ACC112 (cell line): ENCODE data around the gene RABAC1.
A peak's percentile ranks its signal among the peaks of the same experiment; 100 is the strongest.

Experiments used
- H2AFZ ChIP-seq: fragments of 200-600 bp; sonication (generic); one replicate; pipeline ENCODE4 v1.6.0; 2017; ENCODE audit warnings: antibody characterized with exemption, low read length; ENCODE audit not compliant: unreplicated experiment
- H3K27ac ChIP-seq: fragments of 200-600 bp; sonication (generic); 2 replicates; pipeline ENCODE4 v1.5.1; 2014; ENCODE audit warnings: low read depth, mild to moderate bottlenecking, antibody characterized with exemption, low read length, moderate library complexity
- H3K27me3 ChIP-seq: fragments of 200-600 bp; sonication (generic); 2 replicates; pipeline ENCODE4 v1.6.1; 2014; ENCODE audit warnings: mild to moderate bottlenecking, antibody characterized with exemption, low read length, moderate library complexity, mixed read lengths; ENCODE audit not compliant: insufficient read depth
- H3K36me3 ChIP-seq: fragments of 200-600 bp; sonication (generic); 2 replicates; pipeline ENCODE4 v1.6.1; 2016; ENCODE audit warnings: mild to moderate bottlenecking, antibody characterized with exemption, low read length, moderate library complexity, mixed read lengths; ENCODE audit not compliant: insufficient read depth
- H3K4me1 ChIP-seq: fragments of 200-600 bp; sonication (generic); one replicate; pipeline ENCODE4 v1.6.1; 2016; ENCODE audit warnings: low read length, mixed read lengths; ENCODE audit not compliant: insufficient read depth, unreplicated experiment, control insufficient read depth
- H3K4me3 ChIP-seq: fragments of 200-600 bp; sonication (generic); 2 replicates; pipeline ENCODE4 v1.5.1; 2014; ENCODE audit warnings: mild to moderate bottlenecking, low read depth, low read length
- H3K79me2 ChIP-seq: fragments of 200-600 bp; sonication (generic); one replicate; pipeline ENCODE4 v1.6.0; 2016; ENCODE audit warnings: low read length; ENCODE audit not compliant: control insufficient read depth, unreplicated experiment, insufficient read depth

RABAC1 gene

DNA sequence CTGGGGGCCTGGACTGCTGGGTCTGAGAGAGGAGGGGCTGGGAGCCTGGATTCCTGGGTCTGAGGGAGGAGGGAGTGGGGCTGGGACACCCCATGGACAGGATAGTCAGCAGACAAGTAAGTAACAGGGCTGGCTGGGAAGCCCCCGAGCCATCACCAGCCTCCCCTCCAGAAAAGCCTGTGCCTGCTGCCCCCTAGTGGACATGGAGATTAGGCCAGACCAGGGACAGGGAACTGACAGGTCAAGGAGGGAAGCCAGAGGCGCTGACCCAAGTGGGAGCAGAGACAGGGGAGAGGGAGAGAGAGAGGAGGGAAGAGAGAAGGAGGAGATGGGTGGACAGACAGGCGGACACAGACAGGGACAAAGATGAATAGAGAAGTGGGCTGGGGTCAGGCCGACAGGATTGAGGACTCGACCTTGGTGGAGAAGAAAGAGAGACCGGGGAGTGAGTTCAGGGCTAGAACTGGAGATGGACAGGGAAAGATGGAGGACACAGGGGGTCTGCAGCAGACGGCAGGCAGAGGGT, 24.2 kb downstream of the RABAC1 start:
- no peak overlapping the region for H2AFZ ChIP-seq
- no peaks in the 10 kb centered on the region for H3K79me2 ChIP-seq
- H3K4me3 ChIP-seq = no peak overlapping the region
- peaks cover 37% of the 10 kb centered on the region for H3K27me3 ChIP-seq
- no peaks in the 10 kb centered on the region for H3K36me3 ChIP-seq
- peaks cover 15% of the 10 kb centered on the region for H3K4me1 ChIP-seq
- H3K27ac ChIP-seq = no peak overlapping the region

DNA sequence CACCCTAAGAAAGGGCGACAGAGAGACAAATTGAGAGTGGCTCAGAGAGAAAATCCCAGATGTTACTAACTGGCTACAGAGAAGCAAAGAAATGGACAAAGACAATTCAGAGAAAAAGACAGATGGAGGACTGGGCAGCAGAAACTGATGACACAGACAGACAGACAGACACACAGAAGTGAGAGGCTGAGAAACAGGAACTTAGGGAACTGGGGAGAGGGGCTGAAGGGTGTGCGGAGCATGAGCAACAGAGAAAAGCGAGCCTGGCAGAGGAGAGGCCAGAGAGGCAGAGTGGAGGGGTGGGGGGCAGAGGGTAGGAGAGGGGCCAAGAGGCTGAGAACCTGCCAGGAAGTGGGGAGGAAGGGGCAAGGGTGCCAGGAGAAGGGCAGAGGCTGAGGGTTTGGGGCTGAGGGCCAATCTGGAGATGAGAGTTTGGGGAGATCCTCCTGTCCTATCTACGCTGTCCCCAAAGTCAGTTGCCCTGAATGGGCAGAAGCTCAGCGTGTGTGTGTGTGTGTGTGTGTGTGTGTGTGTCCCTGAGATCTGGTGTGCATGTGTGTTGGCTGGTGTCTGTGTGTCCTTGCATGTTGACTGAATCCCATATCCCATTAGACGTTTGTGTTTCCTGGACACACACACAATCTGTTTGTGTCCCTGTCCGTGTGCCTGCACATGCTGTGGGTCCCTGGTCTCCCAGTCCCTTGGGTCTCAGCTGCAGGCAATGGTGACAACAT, 25.3 kb downstream of the RABAC1 start:
- H3K4me1 ChIP-seq = peaks cover 15% of the 10 kb centered on the region
- H3K79me2 ChIP-seq = no peaks in the 10 kb centered on the region
- H3K27me3 ChIP-seq = peaks cover 47% of the 10 kb centered on the region
- H3K4me3 ChIP-seq = no peak overlapping the region
- H2AFZ ChIP-seq = no peak overlapping the region
- no peak overlapping the region for H3K27ac ChIP-seq
- H3K36me3 ChIP-seq = no peaks in the 10 kb centered on the region

- Histone ChIP-seq H3K27ac (no peak overlapping the region), H3K79me2 (no peaks in the 10 kb centered on the region), H3K27me3 (peaks cover 56% of the 10 kb centered on the region), H3K4me1 (peaks cover 15% of the 10 kb centered on the region), H2AFZ (no peak overlapping the region), H3K36me3 (no peaks in the 10 kb centered on the region), H3K4me3 (no peak overlapping the region)
Measured at GRCh38 chr19:41932720-41933332, 26.3 kb downstream of the RABAC1 start.

DNA sequence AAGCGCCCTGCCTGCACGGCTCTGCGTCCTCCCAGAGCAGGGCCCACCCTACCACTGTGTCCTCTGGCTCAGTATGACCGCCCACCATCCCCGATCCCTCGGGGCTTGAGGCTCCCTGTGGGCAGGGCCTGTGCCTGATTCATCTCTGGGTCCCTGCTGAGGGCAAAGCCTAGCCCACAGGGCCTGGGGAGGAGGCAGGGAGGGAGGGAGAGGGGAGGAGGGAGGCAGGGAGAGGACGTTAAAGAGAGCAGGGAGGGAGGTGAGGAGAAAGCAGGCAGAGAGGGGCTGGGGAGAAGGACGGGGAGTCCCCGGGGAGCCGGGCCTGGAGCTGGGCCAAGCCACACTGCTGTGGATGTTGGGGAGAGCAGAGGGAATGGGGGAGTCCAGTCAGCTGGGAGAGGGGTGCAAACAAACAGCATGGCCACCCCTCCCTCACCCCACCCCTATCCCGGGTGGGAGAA, 26.8 kb downstream of the RABAC1 start:
- H3K36me3 ChIP-seq = no peaks in the 10 kb centered on the region
- peaks cover 15% of the 10 kb centered on the region for H3K4me1 ChIP-seq
- H2AFZ ChIP-seq = no peak overlapping the region
- H3K4me3 ChIP-seq = no peak overlapping the region
- H3K27me3 ChIP-seq = peaks cover 56% of the 10 kb centered on the region
- H3K27ac ChIP-seq = no peak overlapping the region
- no peaks in the 10 kb centered on the region for H3K79me2 ChIP-seq

- Histone ChIP-seq H3K27me3 (peaks cover 66% of the 10 kb centered on the region), H2AFZ (no peak overlapping the region), H3K27ac (no peak overlapping the region), H3K36me3 (no peaks in the 10 kb centered on the region), H3K4me3 (no peak overlapping the region), H3K4me1 (peaks cover 4% of the 10 kb centered on the region), H3K79me2 (no peaks in the 10 kb centered on the region)
Measured at GRCh38 chr19:41930926-41931592, 28.1 kb downstream of the RABAC1 start.

DNA sequence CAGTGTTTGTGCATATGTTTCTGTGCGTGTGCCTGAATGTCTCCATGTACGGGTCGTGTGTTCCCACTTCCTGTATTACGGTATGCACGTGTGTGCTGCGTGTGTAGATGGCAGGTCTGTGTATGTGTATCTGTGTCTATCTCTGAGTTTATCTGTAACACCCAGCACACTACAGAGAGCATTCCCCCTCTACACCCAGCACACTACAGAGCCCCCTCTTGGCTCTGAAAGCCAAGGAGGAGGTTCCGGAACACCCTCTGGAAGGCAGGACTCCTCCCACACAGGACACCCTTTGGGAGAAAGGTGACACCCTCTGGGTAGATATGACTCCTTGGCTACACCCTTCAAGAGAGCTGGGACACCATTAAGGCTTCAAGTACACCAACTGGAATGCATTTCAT, 28.8 kb downstream of the RABAC1 start:
- Histone ChIP-seq H3K4me3 (no peak overlapping the region), H3K79me2 (no peaks in the 10 kb centered on the region), H2AFZ (no peak overlapping the region), H3K4me1 (no peaks in the 10 kb centered on the region), H3K27ac (no peak overlapping the region), H3K36me3 (no peaks in the 10 kb centered on the region), H3K27me3 (peaks cover 68% of the 10 kb centered on the region)

DNA sequence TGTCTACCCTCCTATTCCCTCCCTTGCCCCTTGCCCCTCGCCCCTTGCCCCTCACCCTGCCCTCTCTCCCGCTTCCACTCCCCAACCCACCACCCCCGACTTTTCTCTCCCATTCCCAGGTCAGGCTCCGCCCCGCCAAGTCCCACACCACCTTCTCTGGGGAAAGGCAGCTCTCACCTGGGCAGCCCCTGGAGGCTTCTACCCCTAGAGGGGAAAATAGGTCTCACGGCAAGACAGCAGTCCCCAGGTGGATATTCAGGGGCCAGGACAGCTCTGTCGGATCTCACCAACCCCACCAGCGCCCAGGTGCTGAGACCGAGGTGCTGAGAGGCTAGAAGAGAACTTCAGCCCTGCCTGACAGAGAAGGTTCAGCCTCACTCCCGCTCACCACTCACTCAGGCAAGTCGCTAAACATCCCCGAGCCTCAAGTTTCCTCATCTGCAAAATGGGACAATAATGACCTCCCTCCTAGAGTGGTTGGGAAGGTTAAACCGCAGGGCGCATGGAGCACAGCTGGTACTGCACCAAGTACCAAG, 29.5 kb downstream of the RABAC1 start:
- Histone ChIP-seq H3K36me3 (no peaks in the 10 kb centered on the region), H3K4me3 (no peak overlapping the region), H3K27ac (no peak overlapping the region), H3K27me3 (peaks cover 71% of the 10 kb centered on the region), H2AFZ (no peak overlapping the region), H3K79me2 (no peaks in the 10 kb centered on the region), H3K4me1 (no peaks in the 10 kb centered on the region)

GRCh38 chr19:41928754-41929535, 30.2 kb downstream of the RABAC1 start:
- H3K27me3 ChIP-seq = peaks cover 76% of the 10 kb centered on the region
- no peaks in the 10 kb centered on the region for H3K79me2 ChIP-seq
- H3K27ac ChIP-seq = no peak overlapping the region
- H2AFZ ChIP-seq = no peak overlapping the region
- peak overlapping the region; percentile 72 for H3K4me3 ChIP-seq
- H3K4me1 ChIP-seq = no peaks in the 10 kb centered on the region
- no peaks in the 10 kb centered on the region for H3K36me3 ChIP-seq

DNA sequence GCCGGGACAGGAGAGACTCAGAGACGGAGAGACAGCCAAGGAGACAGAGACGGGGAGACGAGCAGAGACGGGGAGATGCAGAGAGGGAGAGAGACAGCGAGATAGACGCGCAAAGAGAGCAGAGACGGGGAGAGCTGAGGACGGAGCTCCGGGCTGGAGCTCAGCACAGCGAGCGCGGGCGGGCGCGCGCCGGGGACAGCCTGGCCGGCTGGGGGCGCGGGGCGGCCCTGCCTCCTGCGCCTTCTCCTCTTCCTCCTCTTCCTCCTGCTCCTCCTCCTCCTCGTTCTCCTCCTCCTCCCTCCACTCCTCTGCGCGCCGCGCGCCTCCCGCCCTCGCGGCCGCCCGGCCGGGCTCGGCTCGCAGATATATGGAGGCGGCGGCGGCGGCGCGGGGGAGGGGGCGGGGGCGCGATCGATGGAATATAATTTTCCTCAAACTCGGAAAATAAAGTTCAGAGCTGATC, 30.9 kb downstream of the RABAC1 start, which contains the start of gene ERFL:
ERFL (minus strand) TSS at position 229 of the 463 bp plus-strand sequence. CDS start 15,530 bp downstream, outside the sequence.
- Histone ChIP-seq H3K36me3 (no peaks in the 10 kb centered on the region), H2AFZ (no peak within 1 kb of the TSS), H3K4me1 (no peaks in the 10 kb centered on the region), H3K79me2 (no peaks in the 10 kb centered on the region), H3K27ac (no peak within 1 kb of the TSS), H3K4me3 (peak within 1 kb of the TSS; percentile 72), H3K27me3 (peaks cover 73% of the 10 kb centered on the region)
